ENCODE results near the gene TFAP2A.

The TFAP2A gene

DNA sequence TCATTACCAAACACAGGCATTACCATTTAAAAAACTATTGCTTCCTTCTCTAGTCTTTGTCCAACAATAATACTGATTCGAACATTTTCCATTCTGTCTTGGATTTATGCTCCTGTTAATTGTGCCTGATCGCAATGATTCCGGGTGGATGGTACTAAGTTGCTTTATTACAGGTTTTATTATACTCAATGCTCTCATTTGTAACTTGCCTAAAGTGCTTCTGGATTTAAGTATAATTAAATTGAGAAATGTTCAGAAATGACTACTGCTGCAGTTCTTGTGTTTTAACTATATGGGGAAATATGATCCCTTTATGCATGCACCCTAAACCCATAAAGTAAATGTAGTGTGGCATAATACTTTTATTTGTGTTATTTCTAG lies 7.2 kb downstream of the TFAP2A start:
- TF ChIP-seq, protein P1, sequence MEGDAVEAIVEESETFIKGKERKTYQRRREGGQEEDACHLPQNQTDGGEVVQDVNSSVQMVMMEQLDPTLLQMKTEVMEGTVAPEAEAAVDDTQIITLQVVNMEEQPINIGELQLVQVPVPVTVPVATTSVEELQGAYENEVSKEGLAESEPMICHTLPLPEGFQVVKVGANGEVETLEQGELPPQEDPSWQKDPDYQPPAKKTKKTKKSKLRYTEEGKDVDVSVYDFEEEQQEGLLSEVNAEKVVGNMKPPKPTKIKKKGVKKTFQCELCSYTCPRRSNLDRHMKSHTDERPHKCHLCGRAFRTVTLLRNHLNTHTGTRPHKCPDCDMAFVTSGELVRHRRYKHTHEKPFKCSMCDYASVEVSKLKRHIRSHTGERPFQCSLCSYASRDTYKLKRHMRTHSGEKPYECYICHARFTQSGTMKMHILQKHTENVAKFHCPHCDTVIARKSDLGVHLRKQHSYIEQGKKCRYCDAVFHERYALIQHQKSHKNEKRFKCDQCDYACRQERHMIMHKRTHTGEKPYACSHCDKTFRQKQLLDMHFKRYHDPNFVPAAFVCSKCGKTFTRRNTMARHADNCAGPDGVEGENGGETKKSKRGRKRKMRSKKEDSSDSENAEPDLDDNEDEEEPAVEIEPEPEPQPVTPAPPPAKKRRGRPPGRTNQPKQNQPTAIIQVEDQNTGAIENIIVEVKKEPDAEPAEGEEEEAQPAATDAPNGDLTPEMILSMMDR (IDR thresholded peaks at IDR 0.05; ENCODE audit: low read depth, low read length): no peak
- DNase-seq (ENCODE audit: extremely low read depth, low read depth): no peak

DNA sequence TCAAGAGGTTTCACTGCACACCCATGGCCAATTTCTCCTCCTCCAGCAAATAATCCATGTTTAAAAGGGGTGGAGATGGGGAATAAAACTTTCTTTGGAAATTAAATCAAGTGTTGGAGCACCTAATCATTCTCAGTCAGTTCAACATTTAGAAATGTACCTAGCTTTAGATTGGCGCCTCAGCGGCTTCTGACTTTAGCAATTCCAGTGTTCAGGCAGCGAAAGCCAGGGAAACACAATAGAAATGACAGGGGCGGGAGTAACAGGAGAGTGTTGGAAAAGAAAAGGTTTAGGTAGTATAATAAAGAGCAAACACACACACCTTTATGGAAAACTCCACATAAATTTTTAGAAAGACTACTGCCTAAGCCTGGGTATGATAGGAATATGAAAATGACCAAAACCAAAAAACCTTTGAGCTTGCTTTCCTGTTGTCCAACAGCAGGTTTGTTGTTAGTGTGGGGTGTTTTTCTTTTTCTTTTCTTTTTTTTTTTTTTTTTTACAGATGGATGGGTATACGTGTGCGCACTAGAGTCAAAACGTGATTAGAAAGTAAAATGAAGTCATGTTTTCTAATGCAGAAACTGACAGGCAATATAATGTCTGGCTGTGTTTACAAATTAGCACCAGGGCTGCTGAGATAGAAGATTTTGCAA lies 7.7 kb downstream of the TFAP2A start:
- TF ChIP-seq, protein P1 (IDR thresholded peaks at IDR 0.05; ENCODE audit: low read depth, low read length): no peak
- no peak for DNase-seq (ENCODE audit: extremely low read depth, low read depth)

DNA sequence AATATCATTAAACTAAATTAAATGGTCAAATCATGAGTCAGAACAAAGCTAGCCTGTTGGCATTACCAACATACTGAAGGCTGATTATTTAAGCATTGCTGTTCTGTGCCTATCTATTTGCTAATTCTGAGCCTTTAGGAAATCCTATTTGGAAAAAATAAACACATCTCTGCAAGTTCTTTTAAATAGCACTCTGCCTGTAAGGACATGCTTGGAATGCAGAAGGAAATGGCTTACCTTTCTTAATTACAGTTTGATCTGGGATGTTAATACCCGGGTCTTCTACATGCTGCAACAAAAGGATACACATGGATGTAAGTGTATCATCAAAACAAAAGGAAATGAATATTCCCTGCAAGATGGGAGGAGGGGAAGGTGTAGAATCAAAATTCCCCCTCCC lies 8.3 kb downstream of the TFAP2A start:
- TF ChIP-seq, protein P1 (IDR thresholded peaks at IDR 0.05; ENCODE audit: low read depth, low read length): no peak
- no peak for DNase-seq (ENCODE audit: extremely low read depth, low read depth)

DNA sequence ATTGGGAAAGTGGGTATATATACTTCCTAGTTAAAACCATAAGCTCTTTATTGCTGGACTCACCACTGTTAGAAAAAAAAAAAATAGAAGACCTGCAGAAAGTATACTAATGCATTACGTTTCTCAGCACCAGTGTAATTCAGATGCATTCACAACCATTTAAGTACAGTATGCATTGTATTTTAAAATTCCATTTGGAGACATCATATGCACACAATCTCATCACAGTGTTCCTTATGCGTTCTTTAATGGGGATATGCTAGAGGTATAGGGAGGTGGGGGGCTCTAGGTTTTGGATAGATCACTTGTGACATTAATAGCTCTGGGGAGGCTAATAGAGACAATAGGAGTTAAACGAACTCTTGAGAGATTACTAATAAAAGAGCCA lies 9.4 kb downstream of the TFAP2A start:
- no peak for DNase-seq (ENCODE audit: extremely low read depth, low read depth)
- TF ChIP-seq, protein P1 (IDR thresholded peaks at IDR 0.05; ENCODE audit: low read depth, low read length): no peak

DNA sequence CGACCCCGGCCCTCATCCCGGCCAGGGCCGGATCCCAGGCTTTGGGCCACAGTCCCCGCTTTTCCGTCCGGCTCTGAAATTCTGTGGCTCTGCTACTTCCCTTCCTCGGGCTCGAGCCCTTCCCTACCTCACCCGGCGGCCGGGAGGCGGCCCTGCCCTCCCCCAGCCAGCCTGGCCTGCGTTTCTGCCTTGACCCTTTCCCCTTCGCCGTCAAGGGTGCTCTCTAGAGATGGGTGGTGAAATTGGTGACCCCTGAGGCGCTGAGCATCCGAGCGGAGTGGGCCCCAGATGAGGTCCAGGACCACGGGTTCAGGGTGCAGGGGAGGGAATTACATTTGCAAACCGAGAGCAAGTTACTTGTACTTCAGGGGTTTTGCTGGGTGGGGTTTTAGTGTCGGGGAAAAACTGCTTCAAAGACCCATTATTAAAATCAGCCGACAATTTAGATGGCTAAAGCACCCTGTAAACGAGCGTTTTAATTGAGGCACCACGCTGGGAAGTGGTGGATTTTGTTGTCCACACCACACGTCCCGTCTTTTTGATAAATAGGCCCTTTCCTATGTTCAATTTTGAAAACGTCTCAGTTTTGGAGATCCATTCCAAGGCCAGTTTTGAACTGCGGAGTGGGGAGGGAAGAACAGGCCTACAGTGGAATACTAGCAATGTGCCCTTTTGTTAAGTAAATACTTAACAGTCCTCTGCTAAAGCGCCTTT lies 9.9 kb downstream of the TFAP2A start:
- no peak for DNase-seq (ENCODE audit: extremely low read depth, low read depth)

DNA sequence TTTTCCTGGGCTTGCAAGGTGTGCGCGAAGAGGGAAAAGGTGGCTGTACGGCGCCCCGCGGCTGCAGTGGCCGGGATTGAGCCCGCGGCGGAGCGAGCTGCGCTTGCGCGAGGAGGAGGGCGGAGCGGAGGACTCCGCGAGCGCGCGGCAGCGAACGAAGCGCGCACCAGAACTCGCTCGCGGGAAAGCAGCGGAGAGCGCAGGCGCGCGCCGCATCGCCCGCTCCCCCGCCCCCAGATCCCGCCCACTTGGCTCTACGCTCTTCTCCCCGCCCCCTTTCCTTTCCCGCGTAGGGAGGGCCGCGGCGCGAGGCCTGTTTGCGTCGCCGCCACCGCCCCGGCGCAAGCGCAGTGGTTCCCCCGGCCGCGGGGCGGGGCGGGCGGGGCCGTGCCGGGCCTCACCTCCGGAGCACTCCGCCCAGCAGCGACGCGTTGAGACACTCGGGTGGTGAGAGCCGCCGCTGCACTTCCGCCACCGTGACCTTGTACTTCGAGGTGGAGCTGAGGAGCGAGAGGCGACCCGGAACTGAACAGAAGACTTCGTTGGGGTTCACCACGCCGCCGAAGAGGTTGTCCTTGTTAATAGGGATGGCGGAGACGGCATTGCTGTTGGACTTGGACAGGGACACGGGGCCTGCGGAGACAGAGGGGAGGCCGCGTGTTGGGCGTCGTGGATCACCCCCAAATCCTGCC lies 10.6 kb downstream of the TFAP2A start:
- peak; percentile 94 for DNase-seq (ENCODE audit: extremely low read depth, low read depth)
- TF ChIP-seq, protein P1 (IDR thresholded peaks at IDR 0.05; ENCODE audit: low read depth, low read length): peak; percentile 53

More for the DNA sequence above, 9.9 kb downstream of the TFAP2A start:
- TF ChIP-seq, protein P1 (IDR thresholded peaks at IDR 0.05; ENCODE audit: low read depth, low read length): no peak

Data from AG09319 (cell line).